Breast epithelium (tissue), 3 donors: ENCODE measurements around the gene PIP4K2C.

Source experiments
- CTCF ChIP-seq, 3 donors: fragments of 450-650 bp; IDR thresholded peaks; one replicate each; pipeline ENCODE4 v1.5.1; 2016 to 2017; ENCODE audit warnings: antibody characterized with exemption in 3 of 3, mild to moderate bottlenecking in 3 of 3, moderate library complexity in 3 of 3
- POLR2A ChIP-seq: fragments of 450-650 bp; IDR thresholded peaks from one replicate; pipeline ENCODE4 v1.6.1; 2016; ENCODE audit warnings: antibody characterized with exemption, mild to moderate bottlenecking, moderate library complexity
- POLR2AphosphoS5 ChIP-seq, 3 donors: sonication (generic); formaldehyde crosslinking; IDR thresholded peaks; one replicate each; pipeline ENCODE4 v1.6.1; 2017; ENCODE audit warnings: antibody characterized with exemption in 3 of 3

GRCh38 chr12:57548488-57548887, 42.5 kb upstream of the PIP4K2C start:
- TF ChIP-seq CTCF (IDR thresholded peaks at IDR 0.05): no peak
- TF ChIP-seq POLR2A: no peak
- no peak for TF ChIP-seq POLR2AphosphoS5 (IDR thresholded peaks at IDR 0.05)
